HG03060 (cell line): ENCODE results near the gene CLDN9.

Experiments
- ATAC-seq: cut with Tn5 transposase; IDR thresholded peaks from one replicate; pipeline ENCODE4 v1.9.1; 2021; ENCODE audit warnings: low read depth, moderate number of reproducible peaks; ENCODE audit not compliant: unreplicated experiment

Gene CLDN9

DNA sequence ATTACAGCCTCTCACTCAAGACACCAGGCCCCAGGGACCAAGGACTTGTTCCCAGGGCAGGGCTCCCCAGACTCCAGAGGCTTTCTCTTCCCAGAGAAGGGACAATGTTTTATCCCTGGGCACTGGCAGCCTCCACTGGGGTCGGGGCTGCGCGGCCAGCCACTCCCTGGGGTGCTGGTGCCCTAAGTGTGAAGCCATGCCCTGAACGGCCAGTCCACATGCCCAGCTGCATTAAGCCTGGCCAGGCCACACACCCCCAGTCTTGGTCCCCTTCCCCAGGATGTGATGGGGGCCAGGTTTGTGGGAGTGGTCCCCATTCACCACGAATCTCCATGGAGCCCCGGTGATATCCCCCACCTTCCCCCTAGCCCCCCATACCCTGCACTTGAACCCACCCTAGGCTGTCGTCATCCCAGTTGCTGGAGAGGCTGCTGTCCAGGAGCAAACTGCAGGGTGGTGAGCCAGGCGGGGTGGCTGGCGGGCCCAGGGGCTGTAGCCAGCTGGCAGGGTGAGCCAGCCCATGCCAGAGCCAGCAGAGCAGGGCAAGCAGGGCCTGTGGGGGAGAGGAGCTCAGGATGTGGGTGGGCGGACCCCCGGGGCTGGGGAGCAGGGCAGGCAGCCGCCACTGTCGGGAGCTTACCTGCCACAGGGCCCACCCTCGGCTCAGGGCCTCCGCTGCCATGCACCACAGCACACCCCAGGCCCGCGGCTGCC, 39.0 kb upstream of the CLDN9 start:
- no peak for ATAC-seq

DNA sequence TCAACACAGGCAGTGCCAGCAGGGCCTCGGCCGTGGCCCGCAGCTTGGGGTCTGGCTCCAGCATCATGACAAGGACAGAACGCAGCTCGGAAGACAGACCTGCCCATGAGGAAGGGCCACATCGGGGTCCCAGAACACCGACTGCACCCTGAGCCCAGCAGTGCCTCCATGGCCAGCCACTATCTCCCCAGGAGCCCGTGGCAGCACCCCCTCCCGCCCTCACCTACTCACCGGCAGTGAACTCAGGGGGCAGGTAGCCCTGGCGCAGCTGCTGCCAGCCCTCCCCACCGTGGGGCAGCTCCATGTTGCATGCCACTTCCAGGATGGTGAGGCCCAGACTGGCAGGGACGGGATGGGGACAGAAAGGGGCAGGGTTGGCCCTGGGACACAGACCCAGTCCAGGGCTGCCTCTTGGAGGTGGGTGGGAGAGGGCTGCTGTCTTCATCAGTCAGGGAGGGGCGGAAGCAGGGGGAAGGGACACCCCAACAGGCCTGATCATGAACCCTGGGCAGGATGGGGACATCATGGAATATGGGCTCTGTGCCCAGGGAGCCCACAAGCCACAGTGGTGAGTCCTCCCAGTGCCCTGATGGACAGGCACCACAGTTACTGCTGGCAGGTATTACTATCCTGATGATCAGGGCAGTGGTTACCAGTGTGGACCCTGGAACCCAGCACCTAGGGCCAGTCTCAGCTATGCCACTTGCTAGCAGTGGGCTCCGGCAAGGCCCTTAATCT, 38.2 kb upstream of the CLDN9 start:
- ATAC-seq: no peak

DNA sequence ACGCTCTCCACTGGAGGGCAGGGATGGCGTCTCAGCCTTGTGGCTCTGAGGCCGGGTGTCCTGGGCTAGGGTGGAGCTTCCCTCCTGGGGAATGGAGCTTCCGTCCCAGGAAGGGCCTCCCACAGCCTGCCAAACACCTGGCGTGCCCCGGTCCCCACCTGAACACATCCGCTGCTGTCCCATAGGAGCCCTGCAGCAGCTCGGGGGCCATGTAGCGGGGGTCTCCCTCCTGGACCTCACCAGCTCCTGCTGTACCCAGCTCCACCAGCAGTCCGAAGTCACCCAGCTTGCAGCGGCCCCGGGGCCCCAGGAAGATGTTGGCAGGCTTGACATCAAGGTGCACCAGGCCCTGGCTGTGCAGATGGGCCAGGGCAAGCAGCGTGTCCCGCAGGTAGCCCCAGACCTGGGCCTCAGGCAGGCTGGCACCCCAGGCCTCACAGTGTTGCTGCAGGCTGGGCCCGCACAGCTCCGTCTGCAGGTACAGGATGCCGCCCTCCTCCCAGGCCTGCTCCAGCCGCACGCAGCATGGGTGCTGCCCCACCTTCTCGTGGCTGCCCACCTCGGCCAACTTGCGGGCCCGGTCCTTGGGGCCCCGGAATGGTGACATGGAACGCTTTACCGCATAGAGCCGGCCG, 37.4 kb upstream of the CLDN9 start:
- no peak for ATAC-seq

DNA sequence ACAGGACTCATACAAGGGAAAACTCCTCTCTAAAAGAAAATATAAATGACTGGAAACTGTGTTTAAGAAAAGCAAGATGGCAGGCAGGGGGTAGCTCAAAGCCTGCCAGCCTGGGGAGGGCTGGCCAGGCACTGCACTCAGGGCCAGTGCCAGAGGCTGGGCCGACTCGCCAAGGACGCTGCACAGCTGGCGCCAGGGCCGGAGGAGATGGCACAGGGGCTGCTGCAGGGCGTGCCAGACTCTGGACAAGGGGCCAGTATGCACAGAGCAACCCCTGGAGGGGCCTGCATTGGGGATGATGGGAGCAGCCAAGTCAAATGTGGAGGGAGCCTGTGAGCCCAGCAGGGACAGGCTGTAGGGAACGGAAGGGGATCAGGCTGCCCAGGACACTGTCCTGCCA, 36.5 kb upstream of the CLDN9 start:
- ATAC-seq: no peak

DNA sequence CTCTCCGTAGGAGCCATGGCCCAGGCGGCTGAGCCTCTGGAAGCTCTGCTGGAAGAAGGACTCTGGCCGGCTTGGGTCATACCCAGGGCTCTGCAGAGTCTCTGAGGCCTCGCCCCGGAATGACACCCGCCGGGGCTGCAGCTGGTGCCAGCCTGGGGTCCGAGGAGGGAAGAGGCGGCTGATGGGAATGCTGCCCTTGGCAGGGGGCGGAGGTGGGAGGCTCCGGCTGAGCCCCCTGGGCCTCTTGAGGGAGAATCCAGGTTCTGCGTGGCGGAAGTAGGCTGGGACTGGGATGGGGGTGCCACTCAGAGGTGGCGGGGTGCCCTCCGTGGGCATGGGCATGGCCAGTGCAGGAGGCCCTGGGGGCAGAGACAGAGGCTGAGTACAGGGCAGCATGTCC, 36.0 kb upstream of the CLDN9 start:
- ATAC-seq: no peak

DNA sequence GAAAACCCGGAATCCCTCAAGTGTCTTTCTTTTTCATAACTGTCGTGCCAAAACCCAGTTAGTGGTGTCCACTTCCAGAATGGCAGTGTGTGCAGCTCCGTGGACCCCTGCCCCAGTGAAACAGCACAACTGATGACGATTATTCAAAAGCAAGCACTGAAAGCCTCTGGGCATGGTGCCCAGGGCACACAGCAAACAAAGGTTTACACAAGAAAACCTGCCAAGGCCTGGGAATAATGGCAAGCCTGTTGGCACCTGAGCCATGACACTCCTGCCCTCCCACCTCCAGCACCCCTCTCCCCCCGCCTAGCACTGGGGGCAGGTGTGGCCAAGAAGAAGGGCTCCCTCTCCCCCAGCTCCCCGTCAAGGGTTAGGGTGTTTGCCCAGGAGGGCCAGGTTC, 35.3 kb upstream of the CLDN9 start:
- ATAC-seq: no peak

DNA sequence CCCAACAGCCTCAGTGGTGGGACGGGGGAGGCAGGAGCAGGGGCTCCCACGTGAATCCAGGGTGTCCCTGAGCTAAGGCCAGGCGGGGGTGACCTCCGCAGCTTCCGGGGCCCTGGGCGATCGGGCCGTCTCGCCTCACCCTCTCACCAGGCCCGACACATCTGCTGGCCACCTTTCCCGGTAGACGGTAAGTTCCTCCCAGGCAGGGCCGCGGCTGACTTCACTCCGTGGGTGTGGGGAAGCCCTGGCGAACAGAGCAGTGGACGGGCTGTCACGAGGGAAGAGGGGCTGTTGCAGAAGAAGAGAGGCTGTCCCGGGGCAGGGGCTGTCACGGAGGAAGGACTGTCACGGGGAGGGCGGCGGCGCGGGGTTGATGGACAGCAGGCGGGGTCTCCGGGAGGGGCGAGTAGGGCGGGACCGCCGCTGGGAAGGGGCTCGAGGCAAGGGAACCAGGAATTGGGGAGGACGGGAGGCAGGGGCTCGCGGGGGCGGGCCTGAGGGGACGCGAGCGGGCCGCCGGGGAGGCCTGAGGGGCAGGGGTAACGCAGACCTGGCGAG, 33.0 kb upstream of the CLDN9 start:
- ATAC-seq: no peak

DNA sequence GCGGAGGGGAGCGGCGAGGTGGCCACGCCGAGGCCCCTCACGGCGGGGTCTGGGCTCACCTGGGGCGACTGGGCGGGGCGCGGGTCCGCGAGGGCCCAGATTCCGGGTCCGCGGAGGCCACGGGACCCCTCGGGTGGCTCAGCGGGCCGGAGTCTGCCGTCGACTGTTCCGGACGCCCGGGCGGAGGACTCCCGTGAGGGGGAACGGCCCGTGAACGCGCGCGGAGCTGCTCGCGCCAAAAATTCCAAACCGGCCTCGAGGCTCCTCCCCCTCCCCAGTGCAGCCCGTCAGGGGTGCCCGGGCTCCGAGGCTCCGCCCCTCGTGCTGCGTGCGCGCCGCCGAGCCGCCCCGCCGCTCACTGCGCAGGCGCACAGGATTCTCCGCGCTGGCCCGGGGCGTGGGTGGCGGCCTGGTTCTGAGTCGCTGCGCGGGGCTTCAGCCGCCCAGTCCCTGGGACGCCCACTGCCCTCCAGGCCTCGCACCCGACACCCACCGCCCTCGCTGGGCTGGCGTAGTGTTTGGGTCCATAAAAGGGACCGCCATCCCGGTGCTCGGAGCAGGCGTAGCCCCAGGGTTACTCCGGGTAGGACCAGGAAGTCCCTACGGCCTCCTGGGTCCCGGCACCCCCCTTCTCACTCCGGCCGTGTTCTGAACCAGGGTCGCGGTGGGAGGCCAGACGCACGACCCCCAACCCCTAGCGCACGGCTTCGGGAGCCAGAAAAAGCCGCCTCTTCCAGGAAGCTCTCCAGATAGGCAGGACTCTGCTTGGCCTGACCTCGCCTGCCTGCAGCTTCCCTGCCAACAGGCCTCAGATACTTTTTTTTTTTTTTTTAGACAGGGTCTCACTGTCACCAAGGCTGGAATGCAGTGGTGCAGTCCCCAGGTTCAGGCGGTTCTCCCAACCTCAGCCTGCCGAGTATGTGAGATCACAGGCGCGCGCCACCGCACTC, 32.2 kb upstream of the CLDN9 start, which contains the start of gene PKMYT1:
PKMYT1 (minus strand) TSS at position 220 of the 950 bp plus-strand sequence. CDS start 789 bp downstream, outside the sequence.
- ATAC-seq: no peak

DNA sequence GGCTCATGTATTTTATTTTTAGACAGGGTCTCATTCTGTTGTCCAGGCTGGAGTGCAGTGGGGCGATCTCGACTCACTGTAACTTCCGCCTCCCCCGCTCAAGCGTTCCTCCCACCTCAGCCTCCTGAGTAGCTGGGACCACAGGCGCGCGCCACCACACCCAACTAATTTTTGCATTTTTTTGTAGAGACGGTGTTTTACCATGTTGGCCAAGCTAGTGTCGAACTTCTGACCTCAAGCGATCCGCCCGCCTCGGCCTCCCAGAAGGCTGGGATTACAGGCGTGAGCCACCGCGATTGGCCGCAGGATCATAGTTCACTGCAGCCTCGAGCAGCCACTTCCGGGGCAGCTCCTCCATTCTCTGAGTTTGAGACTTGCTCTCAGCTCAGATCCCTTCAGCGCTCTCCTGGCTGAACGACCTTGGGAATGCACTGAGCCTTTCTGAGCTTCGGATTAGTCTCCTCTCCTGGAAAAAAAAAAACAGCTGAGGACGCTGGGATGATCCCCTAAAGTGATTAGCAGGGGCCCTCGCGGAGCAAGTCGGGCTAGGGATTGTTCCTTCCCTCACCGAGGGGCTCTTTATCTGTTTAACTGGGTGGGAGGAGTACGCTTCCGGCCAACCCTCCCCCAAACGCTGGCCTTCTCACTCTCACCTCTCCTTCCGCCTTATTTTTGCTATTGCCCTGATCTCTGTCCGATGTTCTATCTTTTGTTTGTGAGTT, 31.4 kb upstream of the CLDN9 start:
- ATAC-seq: no peak

DNA sequence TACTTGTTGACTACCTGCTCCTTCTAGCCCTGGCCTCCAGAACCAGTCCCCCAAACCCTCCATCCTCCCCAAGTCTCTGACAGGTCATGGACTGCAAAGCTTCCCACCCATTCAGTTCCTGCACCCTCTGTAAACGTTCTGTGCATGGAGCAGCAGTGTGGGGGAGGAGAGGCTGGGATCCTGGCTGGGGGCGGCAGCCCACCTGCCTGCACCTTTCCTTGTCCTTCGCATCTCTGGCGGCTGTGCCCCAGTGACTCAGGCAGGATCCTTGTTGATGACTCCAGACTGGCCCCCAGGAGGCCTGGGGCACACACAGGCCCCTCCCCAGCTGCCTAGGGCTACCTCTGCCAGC, 30.8 kb upstream of the CLDN9 start:
- ATAC-seq: no peak

DNA sequence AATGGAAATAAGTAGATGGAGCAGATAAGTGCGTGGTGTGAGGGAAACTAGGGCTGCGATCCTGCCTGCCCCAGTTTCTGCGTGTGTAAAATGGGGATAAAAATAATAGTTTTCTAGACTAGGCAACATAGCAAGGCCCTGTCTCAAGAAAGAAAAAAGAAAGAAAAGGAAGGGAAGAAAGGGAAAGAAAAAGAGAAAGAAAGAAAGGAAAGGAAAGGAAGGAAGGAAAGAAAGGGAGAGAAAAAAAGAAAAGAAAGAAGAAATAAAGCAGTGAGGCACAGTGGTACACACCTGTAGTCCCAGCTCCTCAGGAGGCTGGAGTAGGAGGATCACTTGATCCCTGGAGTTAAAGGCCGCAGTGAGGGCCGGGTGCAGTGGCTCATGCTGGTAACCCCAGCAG, 30.3 kb upstream of the CLDN9 start:
- no peak for ATAC-seq

DNA sequence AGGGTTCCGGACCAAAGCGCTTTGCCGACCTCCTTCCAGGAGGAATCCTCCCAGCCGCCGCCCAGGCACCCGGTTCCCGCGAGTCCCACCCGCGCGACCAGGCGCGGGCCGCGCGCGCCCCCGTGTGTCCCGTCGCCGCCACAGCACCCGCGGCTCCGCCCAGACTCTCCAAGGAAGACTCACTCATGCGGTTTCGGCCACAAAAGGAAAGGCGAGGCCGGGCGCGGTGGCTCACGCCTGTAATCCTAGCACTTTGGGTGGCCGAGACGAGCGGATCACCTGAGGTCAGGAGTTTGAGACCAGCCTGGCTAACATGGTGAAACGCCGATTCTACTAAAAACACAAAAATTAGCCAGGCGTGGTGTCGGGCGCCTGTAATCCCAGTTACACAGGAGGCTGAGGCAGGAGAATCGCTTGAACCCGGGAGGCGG, 29.0 kb upstream of the CLDN9 start:
- ATAC-seq: no peak

DNA sequence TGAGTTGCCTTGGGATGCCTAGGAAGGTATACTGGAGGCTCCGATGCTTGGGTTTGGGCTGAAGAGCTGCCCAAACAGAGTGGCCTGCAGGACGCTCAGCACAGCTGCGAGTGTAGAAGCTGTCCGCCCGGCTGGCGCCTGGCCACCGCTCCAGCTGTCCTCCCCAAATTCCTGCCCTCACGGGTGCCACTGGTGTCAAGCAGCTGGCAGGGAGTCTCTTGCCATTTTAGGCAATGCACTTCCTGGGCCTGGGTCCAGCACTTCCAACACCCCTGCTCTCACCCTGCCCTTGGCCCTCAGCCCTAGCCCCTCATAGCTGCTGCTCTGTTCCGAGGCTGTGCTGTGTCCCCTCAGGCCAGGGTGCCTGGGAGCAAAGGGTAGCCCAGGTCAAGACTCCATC, 27.3 kb upstream of the CLDN9 start:
- no peak for ATAC-seq

DNA sequence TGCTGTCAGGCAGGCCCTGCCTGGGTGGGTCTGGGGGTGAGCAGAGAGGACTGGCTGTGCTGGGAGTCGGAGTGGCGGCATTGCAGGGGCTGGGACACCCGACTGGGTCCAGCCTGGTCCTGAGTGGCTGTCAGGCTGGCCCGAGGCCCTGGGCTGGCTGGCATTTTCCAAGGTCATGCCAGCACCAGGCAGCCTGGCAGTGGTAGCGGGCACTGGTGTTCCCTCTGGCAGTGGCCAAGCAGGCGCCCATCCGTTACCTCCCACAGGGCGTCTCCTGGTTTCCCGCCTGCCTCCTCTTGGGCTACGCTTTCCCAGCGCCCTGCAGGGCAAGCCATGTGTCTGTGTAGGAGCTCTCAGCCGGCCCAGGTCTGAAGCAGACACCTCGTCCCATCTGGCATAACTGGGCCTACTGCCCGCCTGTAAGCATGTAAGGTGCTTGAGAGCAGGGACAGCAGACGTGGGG, 26.8 kb upstream of the CLDN9 start:
- ATAC-seq: no peak

DNA sequence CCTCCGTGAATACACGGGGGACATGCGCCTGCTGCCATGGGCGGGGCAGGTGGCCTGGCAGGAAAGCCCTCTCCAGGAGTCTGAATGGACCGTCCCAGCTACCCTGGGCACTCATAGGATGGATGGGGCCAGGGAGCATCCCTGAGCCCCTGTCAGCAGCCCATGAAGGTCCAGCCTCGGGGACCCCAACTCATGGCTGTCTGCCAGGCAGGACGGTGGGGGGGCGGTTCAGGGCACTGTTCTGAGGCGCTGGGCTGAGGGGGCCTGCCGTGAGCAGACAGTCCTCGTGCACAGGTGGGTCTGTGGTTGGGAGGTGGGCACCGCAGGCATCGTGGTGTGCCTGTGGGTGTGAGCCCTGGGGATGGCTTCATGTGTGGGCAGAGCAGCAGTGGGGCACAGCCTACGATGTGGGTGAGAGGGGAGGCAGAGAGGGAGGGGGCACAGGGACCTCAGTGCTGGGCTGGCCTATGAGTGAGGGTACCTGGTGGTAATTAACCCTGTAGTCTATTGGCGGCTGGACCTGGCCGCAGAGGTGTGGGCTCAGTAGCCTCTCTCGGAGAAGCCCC, 26.0 kb upstream of the CLDN9 start:
- no peak for ATAC-seq

DNA sequence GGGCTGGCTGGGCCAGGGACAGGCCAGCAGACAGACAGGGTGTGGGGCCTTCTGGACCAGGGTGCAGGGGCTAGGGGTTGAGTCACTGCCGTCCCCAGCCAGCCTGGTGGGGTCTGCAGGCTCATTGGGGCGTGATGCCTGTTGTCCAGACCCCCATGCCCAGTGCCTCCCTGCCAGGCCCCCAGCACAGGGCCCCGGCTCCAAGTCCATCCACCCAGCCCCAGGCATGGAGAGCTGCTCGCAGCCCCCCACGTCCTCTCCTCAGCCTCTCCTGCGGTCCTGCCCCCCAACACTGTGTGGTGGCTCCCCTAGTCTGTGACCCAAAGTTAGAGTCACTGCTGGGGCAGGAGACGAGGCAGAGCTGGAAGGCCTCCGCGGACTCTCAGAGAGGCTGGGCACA, 25.4 kb upstream of the CLDN9 start:
- ATAC-seq: no peak

DNA sequence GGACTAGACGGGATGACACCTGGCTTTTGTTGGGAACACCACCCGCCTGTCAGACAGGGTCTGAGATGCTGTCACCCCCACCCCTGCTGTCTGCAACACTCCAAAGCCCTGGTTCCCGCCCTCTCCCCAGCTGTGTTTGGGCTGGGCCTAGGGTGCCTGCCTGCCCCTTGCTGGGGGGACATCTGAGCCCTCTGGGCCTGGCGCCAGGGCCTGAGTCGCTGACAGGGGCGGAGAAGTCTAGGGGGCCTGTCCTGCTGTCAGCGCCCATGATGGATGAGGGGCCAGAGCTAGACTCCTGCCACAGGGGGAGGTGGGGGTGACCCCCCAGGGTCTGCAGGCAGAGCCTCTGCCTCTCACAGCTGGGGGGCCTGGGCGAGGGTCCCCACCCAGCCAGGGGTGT, 24.9 kb upstream of the CLDN9 start:
- no peak for ATAC-seq

DNA sequence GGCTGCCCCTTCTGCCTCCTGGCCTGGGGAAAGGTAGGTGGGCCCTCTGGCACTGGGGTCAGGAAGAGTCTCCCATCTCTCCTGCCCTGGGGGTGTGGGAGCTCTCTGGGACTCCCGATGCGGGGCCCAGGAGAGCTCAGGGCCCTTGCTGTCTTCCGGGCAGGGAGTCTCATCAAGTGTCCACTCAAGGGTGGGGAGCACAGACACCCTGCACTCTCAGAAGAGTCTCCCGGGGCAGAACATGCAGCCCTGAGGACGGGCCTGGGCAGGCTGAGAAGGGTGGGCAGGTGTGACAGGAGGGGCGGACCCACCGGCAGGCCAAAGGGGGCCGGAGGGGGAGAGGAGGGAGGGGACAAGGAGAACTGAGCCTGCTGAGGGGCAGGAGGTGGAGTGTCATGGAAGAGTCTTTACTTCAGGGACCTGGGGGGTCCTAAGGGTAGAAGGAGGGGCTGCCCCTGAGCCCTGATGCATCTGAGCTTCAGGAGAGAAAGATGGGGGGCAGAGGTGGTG, 24.1 kb upstream of the CLDN9 start:
- ATAC-seq: no peak

DNA sequence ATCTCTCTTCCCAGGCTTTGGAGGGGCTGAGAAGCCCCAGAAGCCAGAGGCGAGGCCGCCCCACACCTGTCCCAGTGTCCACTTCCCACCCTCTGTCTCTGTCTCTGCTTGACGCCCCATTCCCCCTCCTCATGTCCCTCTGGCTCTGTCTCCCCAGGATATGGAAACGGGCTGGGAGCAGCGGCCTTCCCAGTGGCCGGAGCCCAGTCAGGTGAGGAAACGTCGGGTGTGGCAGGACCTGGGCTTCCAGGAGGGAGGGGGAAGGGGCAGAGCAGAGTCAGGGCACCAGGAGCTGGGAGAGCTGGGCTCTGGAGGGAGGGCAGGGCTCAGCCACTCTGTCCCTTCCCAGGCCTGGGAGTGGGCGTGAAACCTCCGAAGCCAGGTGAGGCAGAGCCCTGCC, 21.8 kb upstream of the CLDN9 start:
- no peak for ATAC-seq
